Ovary (tissue), 9 donors: ENCODE measurements around the gene RAI14. TPM values are rescaled to one million over a fixed set of nuclear protein-coding genes. Genes with fewer than 3 reads are reported as not detected.

Experiments used
- DNase-seq, 5 donors: peaks; one replicate each; pipeline ENCODE4 v3.0.0-alpha.2; 2019 to 2020
- H3K27ac ChIP-seq, 2 donors: fragments of 200-600 bp; one replicate each; pipeline versions ENCODE4 v1.5.1 to v1.8.0; 2019 to 2022
- H3K27me3 ChIP-seq: fragments of 200-600 bp; one replicate; pipeline ENCODE4 v1.8.0; 2022
- H3K36me3 ChIP-seq: fragments of 200-600 bp; sonication (generic); one replicate; pipeline ENCODE4 v1.5.1; 2019
- H3K4me1 ChIP-seq: one replicate; pipeline ENCODE4 v1.8.1; 2013; ENCODE audit warnings: mild to moderate bottlenecking, moderate library complexity; ENCODE audit not compliant: insufficient read depth
- H3K4me3 ChIP-seq: fragments of 200-600 bp; sonication (generic); one replicate; pipeline ENCODE4 v1.5.1; 2017
- H3K9me3 ChIP-seq, 2 donors: fragments of 200-600 bp in 1 of 2; sonication (generic) in 1 of 2; one replicate each; pipeline versions ENCODE4 v1.5.1 to v1.8.1; 2013 to 2019; ENCODE audit warnings: mild to moderate bottlenecking in 1 of 2, moderate library complexity in 1 of 2
- CTCF ChIP-seq, 3 donors: fragments of 450-650 bp in 2 of 3; fragments of 200-600 bp in 1 of 3; IDR thresholded peaks; one replicate each; pipeline versions ENCODE4 v1.5.1 to v1.8.0; 2016 to 2022; ENCODE audit warnings: antibody characterized with exemption in 3 of 3, mild to moderate bottlenecking in 1 of 3
- EP300 ChIP-seq: sonication (generic); formaldehyde crosslinking; IDR thresholded peaks from one replicate; pipeline ENCODE4 v1.6.1; 2017; ENCODE audit warnings: antibody characterized with exemption
- POLR2A ChIP-seq: fragments of 450-650 bp; IDR thresholded peaks from one replicate; pipeline ENCODE4 v1.6.1; 2017; ENCODE audit warnings: antibody characterized with exemption, mild to moderate bottlenecking, moderate library complexity
- WGBS, 3 donors: extraction: QIAGEN DNeasy Blood & Tissue Kit in 1 of 3; methylation state at CpG; one replicate each; pipeline versions ENCODE4 v1.1.5 to v1.1.7; 2013 to 2017; 5-methylcytosine and 5-hydroxymethylcytosine counted together
- intact Hi-C, 4 donors: fragments of 100-400 bp; cut with DNase I; formaldehyde crosslinking; loops; one replicate each; pipeline versions ENCODE4 v1.11.0 to v1.15.1; 2022 to 2023
- polyA plus RNA-seq, 2 donors: library from polyadenylated mRNA; stranded (reverse); fragments of 200-250 nt in 1 of 2; fragments of 350-450 nt in 1 of 2; fragmentation: Illumina TruSeq in 1 of 2; extraction: RNeasy Lipid Tissue Mini Kit (QIAGEN cat#74804) in 1 of 2; gene quantifications; one replicate each; pipeline ENCODE4 v1.2.3, GENCODE V29; 2013 to 2014
- total RNA-seq, 7 donors: library from RNA; depleted of rRNA in 2 of 7; stranded (reverse); fragments of >200 nt in 2 of 7; fragmentation: NEBNext Ultra II Directional in 3 of 7; extraction: Animal tissue kit (Norgen Biotek cat#: 25700) in 3 of 7; gene quantifications; one replicate each; pipeline versions ENCODE4 v1.1.0 to v1.2.4, GENCODE V29; 2016 to 2023
- donor health status: DM: no; HTN: no; CAD: no; lungs with moderate emphysema.
- donor health status: DM: no; HTN: no; CAD: no.
- donor health status: Bipolar disorder and iron deficiency.
- donor health status: DM: yes; HTN: yes; CAD: no.
- donor health status: DM: no; HTN: no; CAD: no.
- donor health status: DM: yes; HTN: yes; CAD: no.

RAI14 gene
- total and polyA plus RNA-seq, 9 donors, result 8.2 to 36.1 (median 25.9) TPM

GRCh38 chr5:34694685-34695084 lies 38.6 kb downstream of the RAI14 start:
- TF ChIP-seq POLR2A, result no peak
- no peak for TF ChIP-seq EP300
- no peak for TF ChIP-seq CTCF (IDR thresholded peaks at IDR 0.05)
- DNase-seq, result no peak
- Histone ChIP-seq H3K27me3 (no peaks in the 10 kb centered on the region), H3K9me3 (no peaks in the 10 kb centered on the region), H3K27ac (peak overlapping the region in 1 of 2 donors; percentile 31), H3K4me1 (peaks cover 7% of the 10 kb centered on the region), H3K4me3 (no peak overlapping the region), H3K36me3 (no peaks in the 10 kb centered on the region)
- 71 to 80% (median 71%) methylated on average over 4 of the region's 4 CpGs for WGBS, 3 donors
- intact Hi-C loops, result no loop called here

GRCh38 chr5:34695275-34696027 lies 39.3 kb downstream of the RAI14 start:
- DNase-seq, result no peak
- Histone ChIP-seq H3K27me3 (no peaks in the 10 kb centered on the region), H3K4me1 (peaks cover 7% of the 10 kb centered on the region), H3K36me3 (no peaks in the 10 kb centered on the region), H3K4me3 (no peak overlapping the region), H3K9me3 (no peaks in the 10 kb centered on the region), H3K27ac (no peak overlapping the region)
- intact Hi-C loops, result no loop called here
- 75 to 79% (median 78%) methylated on average over 1 of the region's 1 CpG for WGBS, 3 donors
- no peak for TF ChIP-seq EP300
- TF ChIP-seq CTCF (IDR thresholded peaks at IDR 0.05), result no peak
- no peak for TF ChIP-seq POLR2A

- Histone ChIP-seq H3K36me3 (no peaks in the 10 kb centered on the region), H3K27me3 (no peaks in the 10 kb centered on the region), H3K4me1 (peaks cover 7% of the 10 kb centered on the region), H3K9me3 (no peaks in the 10 kb centered on the region), H3K27ac (no peak overlapping the region), H3K4me3 (no peak overlapping the region)
- 79 to 90% (median 85%) methylated on average over 3 of the region's 3 CpGs for WGBS, 3 donors
- intact Hi-C loops, result no loop called here
- no peak for DNase-seq
- TF ChIP-seq CTCF (IDR thresholded peaks at IDR 0.05) (no peak), POLR2A (no peak), EP300 (no peak)
Observed at GRCh38 chr5:34697308-34698108, 41.4 kb downstream of the RAI14 start.

GRCh38 chr5:34698109-34698419 lies 41.9 kb downstream of the RAI14 start:
- intact Hi-C loops, result no loop called here
- no peak for TF ChIP-seq EP300
- no peak for TF ChIP-seq CTCF (IDR thresholded peaks at IDR 0.05)
- no peak for TF ChIP-seq POLR2A
- H3K36me3 ChIP-seq, result no peaks in the 10 kb centered on the region
- no peaks in the 10 kb centered on the region for H3K9me3 ChIP-seq
- DNase-seq, result no peak
- H3K27me3 ChIP-seq, result no peaks in the 10 kb centered on the region
- H3K4me3 ChIP-seq, result no peak overlapping the region
- H3K4me1 ChIP-seq, result peaks cover 7% of the 10 kb centered on the region
- H3K27ac ChIP-seq, result no peak overlapping the region
